Measurements from ENCODE around the gene TCF4. TPM values are rescaled to one million over a fixed set of nuclear protein-coding genes. Genes with fewer than 3 reads are reported as not detected.

Gene TCF4
- total and polyA plus RNA-seq, 4 donors, result 4.3 to 15.3 (median 11.5) TPM

GRCh38 chr18:55185391-55185790, 402.6 kb downstream of the TCF4 start:
- no peak for TF ChIP-seq EGR1 (IDR thresholded peaks at IDR 0.05; ENCODE audit: low read depth in 2 of 2)
- TF ChIP-seq SP1 (IDR thresholded peaks at IDR 0.05), result no peak
- no peak for TF ChIP-seq YY1 (IDR thresholded peaks at IDR 0.05)
- TF ChIP-seq CTCF (IDR thresholded peaks at IDR 0.05; ENCODE audit: low read depth, low read length, missing input control), result no peak
- TF ChIP-seq RXRA (IDR thresholded peaks at IDR 0.05), result no peak
- no peak for TF ChIP-seq NR2F2 (IDR thresholded peaks at IDR 0.05)
- TF ChIP-seq REST (IDR thresholded peaks at IDR 0.05), result no peak
- no peak for TF ChIP-seq ATF3 (IDR thresholded peaks at IDR 0.05)
- no peak for TF ChIP-seq JUND (IDR thresholded peaks at IDR 0.05)
- TF ChIP-seq TAF1 (conservative IDR thresholded peaks at IDR 0.05), result no peak
- no peak for TF ChIP-seq HNF4A (conservative IDR thresholded peaks at IDR 0.05)
- TF ChIP-seq RAD21 (IDR thresholded peaks at IDR 0.05), result no peak
- no peak for TF ChIP-seq MAX (IDR thresholded peaks at IDR 0.05)
- TF ChIP-seq GABPA (IDR thresholded peaks at IDR 0.05 in 1 of 2, conservative IDR thresholded peaks at IDR 0.05 in 1 of 2), result no peak
- no peak for TF ChIP-seq FOXA2 (IDR thresholded peaks at IDR 0.05)
- no peaks in the 10 kb centered on the region for H3K9me3 ChIP-seq (ENCODE audit: control insufficient read depth in 4 of 4, low read length in 3 of 4)
- no peak overlapping the region for H3K4me3 ChIP-seq (ENCODE audit: low read depth in 1 of 3, low read length in 3 of 3)
- 89% methylated on average over 1 of the region's 1 CpG for WGBS
- no peak overlapping the region for H3K9ac ChIP-seq (ENCODE audit: low read depth in 1 of 2, low read length in 2 of 2)
- no peaks in the 10 kb centered on the region for H3K36me3 ChIP-seq (ENCODE audit: control insufficient read depth in 4 of 4, insufficient read depth in 3 of 4, low read depth in 1 of 4, low read length in 3 of 4)
- H3K4me1 ChIP-seq (ENCODE audit: control insufficient read depth in 4 of 4, insufficient read depth in 4 of 4, low read length in 3 of 4), result no peaks in the 10 kb centered on the region
- peaks cover 0 to 3% (median 0%) of the 10 kb centered on the region in 4 donors for H3K27me3 ChIP-seq (ENCODE audit: control insufficient read depth in 4 of 4, insufficient read depth in 4 of 4, low read length in 3 of 4)
- no peak overlapping the region for H3K27ac ChIP-seq (ENCODE audit: low read depth in 1 of 2, low read length in 2 of 2)
- DNase-seq (ENCODE audit: low spot score), result no peak

- Histone ChIP-seq H3K27me3 (ENCODE audit: control insufficient read depth in 4 of 4, insufficient read depth in 4 of 4, low read length in 3 of 4) (no peaks in the 10 kb centered on the region), H3K4me1 (ENCODE audit: control insufficient read depth in 4 of 4, insufficient read depth in 4 of 4, low read length in 3 of 4) (no peaks in the 10 kb centered on the region), H3K9ac (ENCODE audit: low read depth in 1 of 2, low read length in 2 of 2) (no peak overlapping the region), H3K9me3 (ENCODE audit: control insufficient read depth in 4 of 4, low read length in 3 of 4) (no peaks in the 10 kb centered on the region), H3K27ac (ENCODE audit: low read depth in 1 of 2, low read length in 2 of 2) (no peak overlapping the region), H3K4me3 (ENCODE audit: low read depth in 1 of 3, low read length in 3 of 3) (no peak overlapping the region), H3K36me3 (ENCODE audit: control insufficient read depth in 4 of 4, insufficient read depth in 3 of 4, low read depth in 1 of 4, low read length in 3 of 4) (no peaks in the 10 kb centered on the region)
- DNase-seq (ENCODE audit: low spot score), result no peak
- TF ChIP-seq RAD21 (IDR thresholded peaks at IDR 0.05) (no peak), EGR1 (IDR thresholded peaks at IDR 0.05; ENCODE audit: low read depth in 2 of 2) (no peak)
Measured at GRCh38 chr18:55179835-55180234, 408.2 kb downstream of the TCF4 start.
